ENCODE data around the gene SMAD4.
A peak's percentile ranks its signal among the peaks of the same experiment; 100 is the strongest.

Gene SMAD4

DNA sequence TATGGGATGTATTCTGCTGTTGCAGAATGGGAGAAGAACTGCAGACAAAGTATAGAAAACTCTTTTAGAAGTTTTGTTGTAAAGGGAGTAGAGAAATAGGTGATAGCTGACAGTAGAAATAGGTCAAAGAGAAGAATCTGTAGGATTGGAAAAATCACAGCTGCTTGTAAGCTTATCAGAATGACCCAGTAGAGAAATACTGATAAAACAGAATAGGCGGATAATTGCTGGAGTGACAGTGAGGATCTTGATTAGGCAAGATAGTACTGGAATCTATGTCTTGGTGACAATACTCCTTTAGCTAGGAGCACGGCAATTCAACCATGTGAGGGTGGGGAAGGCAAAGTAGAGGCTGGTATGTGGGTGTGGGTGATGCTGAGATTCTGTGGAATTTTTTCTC is 4.5 kb upstream of the SMAD4 start:
- no peak for DNase-seq

DNA sequence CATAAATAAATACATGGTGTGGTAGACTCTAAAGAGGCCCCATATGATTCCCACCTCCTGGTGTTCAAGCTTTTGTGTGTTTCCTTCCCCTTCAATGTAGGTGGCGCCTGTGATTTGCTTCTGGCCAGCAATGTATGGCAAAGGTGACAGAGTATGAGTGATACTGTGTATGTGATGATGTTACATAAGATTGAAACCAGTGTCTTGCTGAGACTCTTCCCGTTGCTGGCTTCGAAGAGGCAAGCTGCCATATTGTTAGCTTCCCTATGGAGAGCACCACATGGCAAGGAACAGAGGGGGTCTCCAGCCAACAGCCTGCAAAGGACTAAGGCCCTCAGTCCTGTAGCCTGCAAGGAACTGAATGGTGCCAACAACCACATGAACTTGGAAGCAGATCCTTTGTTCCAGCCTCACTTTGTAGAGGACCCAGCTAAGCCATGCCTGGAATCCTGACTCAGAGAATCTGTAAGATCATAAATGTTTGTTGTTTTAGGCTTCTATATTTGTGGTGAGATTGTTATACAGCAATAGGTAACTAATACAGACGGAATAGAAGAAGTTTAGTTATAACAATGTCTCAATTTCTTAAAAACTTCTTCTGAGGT is 1.7 kb upstream of the SMAD4 start:
- DNase-seq: peak; percentile 25

DNA sequence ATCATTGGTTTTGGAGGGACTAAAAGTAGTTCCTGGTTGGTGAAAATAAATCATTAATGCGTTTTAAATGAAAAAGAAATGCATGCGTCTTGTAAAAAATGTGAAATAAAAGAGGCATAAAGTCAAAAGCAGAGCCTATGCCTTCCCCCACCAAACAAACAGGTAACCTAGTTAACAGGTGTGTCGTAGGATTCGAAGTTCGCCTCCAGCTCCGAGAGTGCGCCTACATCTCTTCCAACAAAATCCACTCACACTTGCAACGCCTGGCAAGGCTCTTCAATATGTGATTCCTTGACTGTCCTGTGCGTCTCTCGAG is 677 bp upstream of the SMAD4 start:
- no peak for DNase-seq

DNA sequence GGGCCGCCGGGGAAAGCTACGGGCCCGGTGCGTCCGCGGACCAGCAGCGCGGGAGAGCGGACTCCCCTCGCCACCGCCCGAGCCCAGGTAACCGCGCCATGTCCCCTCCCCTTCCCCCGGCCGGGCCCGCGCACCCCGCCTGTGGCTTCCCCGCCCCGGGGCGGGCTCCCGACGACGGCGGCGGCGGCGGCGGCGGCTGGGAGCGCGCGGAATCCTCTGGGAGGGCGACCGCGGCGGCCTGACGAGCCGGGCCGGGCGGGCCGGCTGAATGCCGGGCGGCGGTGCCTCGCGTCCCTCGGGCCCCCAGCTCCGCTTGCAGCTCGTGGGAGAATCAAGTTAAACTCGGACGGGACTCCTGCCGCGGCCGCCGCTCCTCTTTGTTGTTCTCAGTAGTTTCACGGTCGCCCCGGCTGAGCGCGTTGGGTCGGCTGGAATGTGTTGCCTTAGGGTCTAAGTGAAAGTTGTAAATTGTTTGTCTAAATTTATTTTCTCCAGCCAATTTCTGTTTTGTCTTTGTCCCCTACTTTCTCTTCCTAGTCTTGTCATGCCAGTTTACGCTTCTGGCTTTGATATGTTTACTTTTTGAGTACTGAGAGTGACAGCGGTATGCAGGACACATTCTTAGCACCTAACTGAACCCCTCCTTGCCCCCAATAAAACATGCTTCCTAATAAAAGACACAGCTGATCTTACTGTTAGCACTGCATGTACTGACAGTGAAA is 685 bp downstream of the SMAD4 start:
- peak; percentile 72 for DNase-seq

DNA sequence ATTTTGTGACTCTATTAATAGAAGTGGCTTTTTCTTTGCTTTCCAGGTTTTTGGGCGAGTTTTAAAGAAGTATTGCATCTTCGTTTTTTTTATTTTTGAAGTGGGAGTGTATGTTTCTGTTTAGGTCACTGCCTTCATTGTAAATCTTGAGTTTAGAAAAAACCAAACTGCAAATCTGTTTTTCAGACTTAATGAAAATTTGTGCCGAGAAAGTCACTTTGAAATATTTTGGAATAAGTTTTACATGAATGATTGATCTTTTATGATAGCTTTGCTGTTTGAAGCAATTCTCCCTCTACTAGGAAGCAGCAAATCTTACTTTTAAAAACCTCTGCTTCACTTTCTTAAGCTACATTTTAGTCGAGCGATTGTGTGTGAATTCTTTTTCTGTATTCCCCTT is 2.2 kb downstream of the SMAD4 start:
- DNase-seq: no peak

DNA sequence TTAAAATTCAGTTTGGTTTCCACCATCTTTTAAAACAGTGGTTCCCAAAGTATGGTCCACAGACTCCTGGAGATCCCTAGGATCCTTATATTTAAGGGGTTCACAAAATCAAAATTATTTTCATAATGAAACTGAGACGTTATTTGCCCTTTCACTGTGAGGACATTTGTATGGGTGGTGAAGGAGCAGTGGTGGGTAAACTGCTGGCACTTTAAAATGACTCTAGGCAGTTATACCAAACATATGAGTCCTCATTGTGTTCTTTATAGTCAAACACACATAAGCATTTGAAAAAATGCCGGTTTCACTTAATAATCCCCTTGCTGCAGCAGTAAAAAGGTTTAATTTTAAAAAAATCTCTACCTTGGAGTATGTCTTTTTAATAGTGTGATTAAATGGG is 7.2 kb downstream of the SMAD4 start:
- DNase-seq: no peak

DNA sequence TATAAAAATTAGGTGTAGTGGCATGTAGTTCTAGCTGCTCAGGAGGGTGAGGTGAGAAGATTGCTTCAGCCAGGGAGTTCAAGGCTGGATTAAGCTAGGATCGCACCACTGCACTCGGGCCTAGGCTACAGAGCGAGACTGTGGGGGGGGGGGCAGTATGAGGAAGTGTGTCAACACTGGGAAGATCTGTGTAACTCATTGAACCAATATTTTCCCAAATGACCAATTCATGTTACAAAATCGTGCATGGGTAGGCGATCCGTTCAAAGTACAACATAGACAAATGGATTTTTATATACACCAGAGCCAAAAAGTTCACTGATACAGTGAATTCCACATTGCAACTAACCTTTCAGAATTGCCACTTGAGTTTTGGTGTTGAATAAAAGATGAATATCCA is 8.1 kb downstream of the SMAD4 start:
- no peak for DNase-seq

DNA sequence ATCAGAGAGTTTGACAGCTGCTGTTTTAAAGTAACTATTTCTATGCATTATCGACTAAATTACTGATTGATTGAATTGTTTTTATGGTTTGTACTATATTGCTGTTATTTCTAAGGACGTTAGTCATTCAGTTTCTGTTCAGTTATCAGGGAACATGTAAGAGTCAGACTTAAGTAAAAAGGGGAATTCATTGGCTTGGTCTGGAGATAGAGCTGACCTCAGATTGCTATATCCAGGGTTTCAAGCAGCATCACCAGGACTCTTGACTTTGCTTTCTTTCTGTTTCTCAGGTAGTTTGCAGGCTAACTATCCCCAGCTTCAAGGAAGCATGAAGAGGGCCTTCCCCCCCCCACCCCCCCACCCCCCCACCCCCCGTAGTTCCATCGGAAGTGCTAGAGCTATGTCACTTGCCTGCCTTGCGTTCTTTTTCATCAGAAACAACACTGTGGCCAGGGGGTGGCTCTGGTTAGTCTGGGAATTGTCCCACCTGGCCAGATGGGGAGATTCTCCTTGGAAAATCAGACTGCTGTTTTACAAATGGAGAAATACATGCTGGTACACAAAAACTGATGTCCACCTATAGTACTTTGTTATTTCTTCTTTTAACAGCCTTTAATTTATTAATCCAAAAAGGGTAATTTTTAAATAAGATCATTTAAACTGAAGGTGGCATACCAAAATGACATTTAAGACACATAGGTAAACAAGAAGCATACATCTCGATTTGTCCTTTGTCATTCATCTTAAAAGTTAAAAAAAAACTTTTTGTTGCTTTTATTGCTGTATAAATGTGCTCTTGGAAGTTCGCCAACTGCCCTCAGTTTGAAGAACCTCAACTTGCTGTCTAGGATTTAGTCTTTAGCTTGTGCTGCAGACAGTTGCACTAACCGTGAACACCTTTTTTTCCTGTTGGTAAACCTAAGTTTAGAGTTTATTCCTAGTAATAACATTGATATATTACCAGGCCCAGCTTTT is 9.4 kb downstream of the SMAD4 start:
- DNase-seq: no peak

DNA sequence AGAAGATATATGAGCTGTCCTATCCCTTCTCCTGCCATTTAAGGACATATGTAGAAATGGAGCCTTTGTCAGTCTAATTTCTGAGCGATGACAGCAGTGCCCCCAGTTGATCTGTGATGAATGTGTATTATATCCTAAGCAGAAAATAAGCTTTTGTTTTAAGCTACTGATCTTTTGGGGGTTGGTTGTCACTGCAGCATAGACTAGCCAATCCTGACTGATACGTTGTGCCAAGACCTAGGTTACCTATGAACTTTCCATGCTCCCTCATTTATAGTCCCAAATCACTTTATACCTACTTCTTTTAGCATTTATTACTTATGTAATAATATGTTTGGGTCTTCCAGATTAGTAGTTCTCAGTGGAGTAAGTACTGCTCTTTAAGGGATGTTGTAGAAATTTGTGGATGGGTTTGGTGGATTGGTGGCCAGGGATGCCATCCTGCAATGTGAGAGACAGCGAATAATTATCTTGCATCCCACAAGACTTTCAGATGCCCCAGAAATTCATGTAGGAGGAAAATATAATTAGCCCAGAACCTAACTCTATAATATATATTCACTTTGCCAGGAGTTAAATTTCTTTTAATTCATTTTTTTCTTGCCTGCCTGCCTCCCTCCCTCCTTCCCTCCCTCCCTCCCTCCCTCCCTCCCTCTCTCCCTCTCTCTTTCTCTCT is 11.8 kb downstream of the SMAD4 start:
- no peak for DNase-seq

DNA sequence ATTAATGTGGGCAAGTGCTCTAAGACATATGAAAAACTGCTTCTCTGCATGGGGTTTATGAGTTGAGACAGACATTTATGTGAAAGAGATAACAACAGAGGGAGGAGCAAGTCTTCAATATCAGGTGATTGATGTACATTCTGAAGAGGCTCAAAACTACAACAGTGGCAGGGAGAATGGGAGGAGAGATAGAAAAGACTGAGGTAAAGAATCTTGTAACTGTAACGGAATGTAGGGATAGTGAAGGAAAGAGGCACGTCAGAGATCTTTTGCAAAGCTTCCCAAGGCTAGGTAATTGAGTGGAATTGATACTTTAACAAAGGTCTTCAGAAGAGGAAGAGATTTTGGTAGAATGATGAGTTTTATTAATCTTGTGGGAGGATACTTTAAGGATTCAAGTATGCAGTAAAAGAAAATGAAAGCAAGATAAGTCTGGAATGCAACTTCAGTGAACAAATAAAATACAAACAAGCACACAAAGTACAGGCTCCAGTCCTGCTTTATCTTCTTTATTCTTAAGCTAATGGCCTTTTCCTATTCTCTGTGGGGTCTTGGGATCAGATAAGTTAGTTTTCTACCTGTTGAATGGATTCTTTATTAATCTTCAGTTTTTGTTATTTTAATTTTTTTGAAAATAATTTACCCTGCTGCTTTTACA is 15.0 kb downstream of the SMAD4 start:
- DNase-seq: no peak

DNA sequence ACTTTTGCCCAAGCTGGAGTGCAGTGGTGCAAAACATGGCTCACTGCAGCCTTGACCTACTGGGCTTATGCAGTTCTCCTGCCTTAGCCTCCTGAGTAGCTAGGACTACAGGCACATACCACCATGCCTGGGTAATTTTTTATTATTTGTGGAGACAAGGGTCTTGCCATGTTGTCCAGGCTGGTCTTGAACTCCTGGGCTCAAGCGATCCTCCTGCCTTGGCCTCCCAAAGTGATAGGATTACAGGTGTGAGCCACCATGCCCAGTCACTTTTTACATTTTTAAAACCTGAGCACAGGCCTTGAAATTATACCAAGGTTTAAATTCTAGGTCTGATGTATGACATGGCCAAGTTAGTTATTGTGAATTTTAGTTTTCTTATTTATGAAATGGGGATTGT is 18.2 kb downstream of the SMAD4 start:
- DNase-seq: no peak

DNA sequence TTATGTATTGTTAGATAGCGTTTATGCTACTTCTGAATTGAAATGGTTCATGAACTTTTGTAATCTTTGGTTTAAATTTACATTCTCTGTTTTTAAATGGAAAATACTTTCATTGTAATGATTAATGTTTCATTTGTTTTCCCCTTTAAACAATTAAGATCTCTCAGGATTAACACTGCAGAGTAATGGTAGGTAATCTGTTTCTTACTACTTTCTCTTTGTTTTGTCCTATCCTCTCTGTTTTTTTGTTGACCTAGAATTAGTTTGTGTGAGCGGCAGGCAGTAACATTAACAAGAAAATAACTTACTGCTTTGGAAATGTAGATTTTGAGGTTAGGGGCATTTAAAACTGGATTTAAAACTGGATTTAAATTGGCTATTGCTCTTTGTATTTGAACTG is 19.1 kb downstream of the SMAD4 start:
- DNase-seq: no peak

DNA sequence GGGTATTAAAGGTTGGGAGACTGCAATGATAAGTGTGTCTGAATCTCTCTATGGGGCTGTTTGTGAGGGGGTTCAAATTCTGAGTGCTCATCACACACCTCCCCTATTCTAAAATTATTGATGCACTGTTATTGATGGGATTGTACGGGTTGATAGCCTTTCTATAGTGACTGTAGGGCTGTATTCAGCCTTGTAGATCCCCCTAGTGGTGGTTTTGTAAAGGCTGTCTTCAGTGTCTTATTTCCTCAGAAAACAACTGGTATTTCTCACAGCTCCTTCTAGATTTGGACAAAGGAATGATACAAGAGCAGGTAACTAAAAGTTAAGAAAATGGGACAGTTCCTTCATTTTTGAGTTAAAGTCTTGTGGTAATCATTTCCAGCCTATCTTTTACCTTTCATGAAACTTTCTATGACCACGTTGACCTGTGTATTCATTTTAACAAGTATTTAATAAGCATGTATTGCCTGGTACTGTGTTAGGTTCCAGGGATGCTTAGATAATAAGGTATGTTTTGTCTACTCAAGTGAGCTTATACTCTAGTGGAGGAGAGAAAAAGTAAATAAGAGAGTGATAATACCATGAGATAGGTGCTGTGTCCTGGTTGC is 21.2 kb downstream of the SMAD4 start:
- peak; percentile 75 for DNase-seq

DNA sequence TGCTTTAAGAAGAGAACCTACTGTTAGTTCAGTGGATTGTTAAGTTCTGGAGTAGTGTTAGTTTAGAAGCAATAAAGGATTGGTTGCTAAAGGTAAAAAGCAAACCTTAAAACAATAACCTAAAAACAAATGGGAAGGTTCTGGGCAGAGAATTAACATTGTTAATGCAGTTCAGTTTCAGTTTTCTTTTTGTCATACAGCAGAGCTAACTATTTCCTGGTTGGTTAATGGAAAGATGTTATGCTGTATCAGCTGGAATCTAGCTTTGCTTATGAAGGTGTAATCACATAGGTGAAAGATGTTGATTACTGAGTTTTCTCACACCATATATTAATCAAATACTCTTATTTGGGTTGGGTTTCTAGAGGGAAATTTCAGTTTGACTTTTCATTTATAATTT is 23.8 kb downstream of the SMAD4 start:
- no peak for DNase-seq

DNA sequence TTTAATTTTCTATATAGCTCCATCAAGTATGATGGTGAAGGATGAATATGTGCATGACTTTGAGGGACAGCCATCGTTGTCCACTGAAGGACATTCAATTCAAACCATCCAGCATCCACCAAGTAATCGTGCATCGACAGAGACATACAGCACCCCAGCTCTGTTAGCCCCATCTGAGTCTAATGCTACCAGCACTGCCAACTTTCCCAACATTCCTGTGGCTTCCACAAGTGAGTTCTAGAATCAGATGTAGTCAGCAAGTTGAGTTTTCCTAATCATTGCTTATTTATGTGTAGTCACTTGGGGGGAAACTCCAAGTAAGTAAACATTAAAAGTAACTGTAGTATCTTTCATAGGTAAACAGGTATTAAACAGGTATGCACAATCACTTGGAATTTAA is 24.8 kb downstream of the SMAD4 start:
- DNase-seq: no peak

DNA sequence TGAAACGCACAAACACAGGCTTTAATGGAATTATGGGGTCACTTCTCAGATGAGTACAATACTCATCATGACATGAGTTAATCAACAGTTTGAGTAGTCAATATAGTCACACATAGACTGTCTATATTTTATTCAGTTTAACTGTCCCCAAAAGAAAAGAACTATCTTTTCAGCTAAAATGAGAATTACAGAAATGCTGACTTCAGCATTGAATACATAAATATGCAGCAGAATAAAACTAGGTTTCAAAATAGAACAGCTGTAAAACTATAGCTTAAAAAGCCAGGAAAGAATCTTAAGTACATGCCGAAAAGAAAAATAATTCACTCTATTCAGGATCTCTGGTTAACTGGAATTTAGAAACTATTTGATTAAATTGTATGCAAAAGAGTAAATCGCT is 30.0 kb downstream of the SMAD4 start:
- no peak for DNase-seq

DNA sequence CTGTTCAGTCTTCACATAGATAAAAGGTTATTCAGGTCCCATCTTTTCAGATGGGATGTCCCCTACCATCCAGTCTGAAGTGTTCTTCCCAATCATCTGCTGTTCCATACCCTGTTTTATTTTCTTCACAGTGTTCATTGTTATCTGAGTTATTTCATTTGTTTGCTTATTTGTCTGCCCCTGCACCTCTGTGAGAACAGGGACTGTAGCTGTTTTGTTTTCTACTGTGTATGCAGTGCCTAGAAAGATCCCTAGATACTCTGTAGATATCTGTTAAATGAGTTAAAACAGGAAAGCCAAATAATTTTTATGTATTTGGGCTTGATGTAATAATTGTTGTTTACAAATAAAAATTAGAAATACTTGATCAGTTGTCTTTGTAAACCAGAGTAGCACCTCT is 34.2 kb downstream of the SMAD4 start:
- no peak for DNase-seq

DNA sequence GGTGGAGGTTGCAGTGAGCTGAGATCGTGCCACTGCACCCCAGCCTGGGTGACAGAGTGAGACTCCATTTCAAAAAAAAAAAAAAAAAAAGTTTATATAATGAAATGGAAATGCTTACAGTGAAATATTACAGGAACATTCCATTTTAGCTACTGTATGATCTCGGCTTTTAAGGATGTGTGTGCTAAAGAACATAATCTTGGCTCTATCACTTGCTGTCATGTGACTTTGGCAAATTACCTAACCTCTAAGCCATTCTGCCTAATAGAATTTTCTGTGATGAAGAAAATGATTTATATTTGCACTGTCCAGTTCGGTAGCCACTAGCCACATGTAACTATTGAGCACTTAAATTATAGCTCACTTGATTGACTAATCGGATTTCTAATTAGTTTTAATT is 36.3 kb downstream of the SMAD4 start:
- DNase-seq: no peak

DNA sequence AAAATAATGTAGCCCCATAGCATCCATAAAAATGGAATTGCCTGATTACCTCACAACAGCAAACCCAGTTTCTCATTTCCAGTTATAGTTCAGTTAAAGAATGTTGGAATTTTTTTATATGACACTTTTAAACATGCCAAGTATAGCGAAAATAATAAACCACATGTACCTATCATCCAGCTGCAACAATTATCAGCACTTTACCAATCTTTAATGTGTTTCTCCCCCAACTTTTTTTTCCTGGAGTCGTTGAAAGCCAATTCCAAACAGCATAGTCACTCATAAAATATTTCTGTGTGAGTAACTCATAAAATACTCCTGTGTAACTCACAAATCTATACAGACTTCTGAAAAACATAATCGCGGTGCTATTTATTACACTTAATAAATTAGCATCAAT is 38.1 kb downstream of the SMAD4 start:
- DNase-seq: no peak

DNA sequence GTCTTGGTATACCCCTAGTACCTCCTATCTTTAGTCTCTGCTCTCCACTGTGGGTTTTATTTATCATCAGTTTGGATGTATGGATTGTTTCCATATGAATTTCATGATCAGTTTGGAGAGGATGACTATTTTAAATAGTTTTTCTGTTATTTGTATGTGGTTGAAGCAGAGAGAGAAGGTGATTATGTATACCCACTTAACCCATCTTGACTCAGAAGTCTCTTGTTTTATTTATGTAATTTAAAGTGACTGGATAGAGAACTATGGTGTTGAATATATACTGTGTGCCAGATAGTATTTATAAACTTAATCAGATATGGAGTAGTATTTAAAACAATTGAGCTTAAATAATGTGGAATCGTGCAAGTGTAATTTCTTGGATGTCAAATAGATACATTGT is 39.9 kb downstream of the SMAD4 start:
- no peak for DNase-seq

DNA sequence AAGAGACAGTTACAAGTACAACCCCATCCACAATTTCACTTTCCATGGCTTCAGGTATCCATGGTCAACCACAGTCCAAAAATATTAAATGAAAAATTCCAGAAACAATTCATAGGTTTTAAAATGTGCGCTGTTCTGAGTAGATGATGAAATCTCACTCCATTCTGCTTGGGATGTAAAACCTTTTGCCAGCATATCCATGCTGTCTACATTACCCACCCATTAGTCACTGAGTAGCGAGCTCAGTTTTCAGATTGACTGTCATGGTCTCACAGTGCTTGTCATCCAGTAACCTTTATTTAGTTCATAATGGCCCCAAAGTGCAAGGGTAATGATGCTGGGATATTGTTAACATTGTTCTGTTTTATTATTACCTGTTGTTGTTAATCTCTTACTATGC is 40.5 kb downstream of the SMAD4 start:
- DNase-seq: no peak

DNA sequence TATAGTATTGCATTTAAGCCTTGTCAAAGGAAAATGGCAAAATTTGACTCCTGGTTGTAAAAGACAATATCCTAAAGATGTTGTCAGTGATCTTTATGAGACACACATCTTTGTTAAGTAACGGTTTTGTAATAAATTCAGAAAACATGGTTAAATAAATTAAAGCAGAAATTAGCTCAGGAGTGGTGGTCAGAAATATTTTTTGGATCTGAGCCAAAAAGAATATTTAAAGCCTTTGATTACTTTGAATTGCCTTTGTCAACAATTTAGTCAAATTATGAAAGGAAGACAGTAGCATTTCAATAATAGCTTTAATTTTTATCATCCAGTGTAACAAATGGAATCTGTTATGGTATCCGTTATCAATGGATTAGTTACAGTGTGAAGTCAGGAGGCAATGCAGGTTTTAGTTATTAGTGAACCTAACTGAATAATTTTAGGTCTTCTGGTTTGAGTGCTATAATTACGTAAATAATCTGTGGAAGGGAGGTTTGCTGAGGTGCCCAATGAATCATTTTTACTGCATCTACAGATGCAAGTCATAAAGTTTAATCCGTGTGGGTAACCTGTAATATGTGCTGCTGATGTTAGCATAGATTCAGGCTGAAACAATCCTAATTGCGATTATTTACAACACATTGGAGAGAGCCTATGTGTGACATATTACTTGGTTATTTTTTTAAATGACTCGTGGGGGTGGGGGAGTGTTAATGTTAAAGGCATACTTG is 42.7 kb downstream of the SMAD4 start:
- DNase-seq: no peak
